Hematopoietic multipotent progenitor cell treated with erythropoietin and hydrocortisone succinate and interleukin-3 and kit ligand, for 17 days (in vitro differentiated cells): ENCODE measurements around the gene C2CD2.

Experiments
- DNase-seq: peaks from one replicate; pipeline ENCODE4 v3.0.0-alpha.2; 2015; ENCODE audit warnings: low spot score

Gene C2CD2

DNA sequence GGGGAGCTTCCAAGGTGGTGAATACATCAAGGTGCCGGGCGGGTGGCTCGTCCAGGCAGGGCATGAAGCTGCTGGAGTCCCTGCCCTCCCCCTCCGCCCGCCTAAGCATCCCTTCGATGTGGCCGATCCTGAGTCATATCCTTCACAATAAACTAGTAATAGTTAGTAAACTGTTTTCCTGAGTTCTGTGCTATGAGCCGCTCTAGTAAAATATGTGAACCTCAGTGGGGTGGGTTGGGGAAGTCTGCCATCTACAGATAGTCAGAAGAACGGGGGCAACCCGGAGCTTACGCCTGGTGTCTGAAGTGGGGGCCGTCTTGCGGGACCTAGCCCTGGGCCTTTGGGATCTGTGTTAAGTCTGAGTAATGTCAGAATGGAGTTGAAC is 21.6 kb downstream of the C2CD2 start:
- no peak for DNase-seq

DNA sequence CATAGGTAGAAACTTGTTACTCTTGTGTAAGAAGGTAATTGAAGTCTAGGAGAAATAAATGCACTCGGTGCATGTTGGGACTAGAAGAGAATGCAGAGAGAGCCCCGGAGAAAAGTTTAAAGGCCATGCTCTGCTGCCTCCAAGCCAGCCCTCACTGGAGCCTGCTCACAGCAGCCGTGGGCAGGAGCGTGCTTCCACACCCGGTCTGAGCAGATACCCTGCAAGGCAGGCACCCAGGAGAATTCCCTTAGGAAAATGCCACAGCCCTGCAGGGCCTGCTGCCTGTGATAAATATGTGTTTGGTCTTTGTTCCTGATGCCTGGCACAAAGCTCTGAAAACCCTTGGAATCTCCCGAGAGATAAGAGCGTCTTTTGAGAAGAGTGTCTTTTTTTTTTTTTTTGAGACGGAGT is 22.8 kb downstream of the C2CD2 start:
- DNase-seq: no peak

DNA sequence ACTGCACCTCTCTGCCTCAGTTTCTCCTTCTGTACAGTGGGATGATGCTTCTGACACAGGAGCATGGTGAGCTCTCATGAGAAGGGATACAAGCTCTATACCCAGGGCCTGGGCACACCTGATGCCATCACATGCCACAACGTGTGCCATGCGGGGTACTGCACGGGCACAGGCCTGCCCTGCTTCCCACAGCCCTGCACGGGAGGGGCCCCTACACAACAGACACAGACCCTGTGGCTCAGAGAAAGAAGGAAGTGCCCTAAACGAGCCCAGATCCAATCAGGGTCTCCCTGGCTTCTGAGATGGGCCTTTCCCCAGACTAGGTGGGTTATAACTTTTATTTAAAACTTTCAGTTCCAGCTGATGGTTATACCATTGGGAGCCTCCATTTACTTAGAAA is 24.6 kb downstream of the C2CD2 start:
- no peak for DNase-seq

DNA sequence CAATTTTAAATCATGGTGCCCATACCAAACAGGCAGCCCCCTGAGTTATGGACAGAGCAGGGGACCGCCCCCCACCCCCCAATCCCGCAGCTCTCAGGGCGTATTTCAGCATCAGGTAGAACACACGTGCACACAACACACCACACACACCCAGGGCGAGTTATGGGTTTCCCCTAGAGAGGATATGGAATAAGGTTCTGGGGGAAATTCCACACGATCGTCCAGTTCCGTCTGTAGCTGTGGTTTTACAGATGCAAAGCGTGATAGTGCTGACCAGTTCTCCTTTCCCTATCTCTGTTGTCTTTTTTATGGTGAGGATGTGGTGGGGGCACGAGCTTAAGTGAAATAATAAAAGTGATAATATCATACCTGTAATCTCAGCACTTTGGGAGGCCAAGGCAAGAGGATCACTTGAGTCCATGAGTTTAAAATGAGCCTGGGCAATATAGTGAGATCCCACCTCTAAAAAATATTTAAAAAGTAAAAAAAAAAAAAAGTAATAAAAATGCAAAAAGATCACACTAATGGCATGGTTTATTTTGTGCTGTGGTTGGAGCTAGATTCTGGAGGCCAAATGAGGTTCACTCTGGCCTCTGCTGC is 25.1 kb downstream of the C2CD2 start:
- no peak for DNase-seq

DNA sequence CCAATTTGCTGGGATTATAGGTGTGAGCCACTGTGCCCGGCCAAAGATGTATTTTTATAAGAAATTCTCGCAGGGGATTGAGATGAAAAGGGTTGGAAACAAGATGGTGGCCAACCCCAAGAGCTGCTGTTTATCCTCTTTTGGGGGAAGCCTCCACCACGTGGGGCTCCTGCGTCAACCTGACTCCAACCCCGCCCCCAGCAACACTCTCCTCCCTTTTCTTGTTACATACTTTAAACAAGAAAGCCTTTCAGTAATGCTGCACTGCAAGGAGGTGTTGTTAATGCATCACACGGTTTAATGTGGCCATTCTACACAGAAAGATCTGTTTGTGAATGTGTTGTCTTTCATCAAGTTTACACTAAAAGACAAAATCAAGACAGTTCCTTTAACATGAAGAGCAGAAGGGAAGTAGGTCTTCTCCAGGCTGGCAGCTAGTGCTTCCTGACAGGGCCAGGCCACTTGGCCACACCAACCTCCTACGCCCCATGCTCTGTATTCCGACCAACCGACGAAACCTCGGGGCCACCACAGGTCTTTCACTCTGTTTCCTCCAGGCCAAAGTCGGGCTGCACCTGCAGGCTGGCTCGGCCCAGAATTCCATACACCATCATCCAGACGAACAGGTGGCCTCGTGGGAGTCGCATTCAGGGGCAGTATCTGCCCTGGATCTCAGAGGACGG is 25.9 kb downstream of the C2CD2 start:
- DNase-seq: peak; percentile 20

DNA sequence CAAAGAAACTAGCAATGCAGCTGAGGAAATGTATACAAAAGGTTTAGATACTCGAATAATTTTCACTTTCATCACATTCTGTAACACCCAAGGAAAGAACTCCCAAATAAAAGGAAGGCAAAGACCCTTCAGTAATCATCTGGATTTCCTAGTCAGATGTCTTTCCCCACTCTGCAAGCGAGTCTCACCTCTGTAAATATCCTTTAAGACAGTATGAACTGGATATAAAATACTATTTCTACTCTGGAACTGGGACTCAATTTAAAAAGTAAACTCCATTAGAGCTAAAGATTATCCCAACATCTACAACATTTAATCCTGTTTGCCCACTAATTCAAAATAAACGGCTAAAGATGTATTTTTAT is 27.0 kb downstream of the C2CD2 start:
- no peak for DNase-seq

DNA sequence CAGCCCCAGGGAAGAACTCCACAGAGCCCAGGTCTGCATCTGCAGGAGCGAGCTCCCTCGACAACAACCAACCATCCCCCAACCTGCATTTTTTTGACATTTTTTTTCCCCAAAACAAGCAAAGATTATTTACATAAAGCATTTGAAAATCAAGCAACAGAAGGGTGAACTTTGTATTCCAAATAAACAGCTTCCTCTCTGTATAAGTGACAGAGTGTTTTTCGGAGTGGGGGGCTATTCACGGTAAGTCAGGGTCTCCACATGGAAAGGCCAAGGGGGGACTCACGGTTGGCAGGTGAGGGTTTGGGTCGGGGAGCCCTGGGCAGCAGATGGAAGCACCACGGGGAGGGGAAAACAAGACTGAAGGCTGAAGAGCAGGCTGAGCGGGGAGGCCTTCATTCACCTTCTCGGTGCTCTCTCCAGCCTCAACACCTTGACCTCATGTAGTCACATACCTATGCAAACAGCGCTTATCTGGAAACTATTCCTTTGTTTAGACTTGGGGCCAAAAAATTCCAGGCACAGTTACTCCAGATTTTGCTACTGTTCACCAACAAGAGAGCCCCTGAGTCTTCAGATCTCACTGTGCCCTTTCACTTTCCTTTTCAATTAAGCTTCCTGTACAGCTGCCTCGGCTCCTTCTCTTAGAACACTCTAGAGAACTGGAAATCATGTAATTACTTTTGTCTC is 27.6 kb downstream of the C2CD2 start:
- DNase-seq: peak; percentile 67

DNA sequence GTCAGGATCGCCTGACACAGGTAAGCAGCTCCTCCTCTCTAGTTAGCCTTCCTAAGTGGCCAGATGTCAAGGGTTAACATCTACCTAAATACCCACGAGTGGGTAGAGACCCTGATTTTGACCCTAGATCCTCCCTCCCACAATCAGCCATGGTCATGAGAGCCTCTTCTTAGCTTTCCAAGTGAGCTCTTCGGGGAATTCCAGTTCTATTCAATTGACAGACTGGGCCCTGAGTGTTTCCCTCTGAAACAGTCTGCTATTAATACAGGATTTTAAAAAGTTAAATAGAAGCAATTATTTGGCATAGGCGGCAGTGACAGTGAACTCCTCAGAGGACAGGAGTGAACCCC is 28.1 kb downstream of the C2CD2 start:
- no peak for DNase-seq

DNA sequence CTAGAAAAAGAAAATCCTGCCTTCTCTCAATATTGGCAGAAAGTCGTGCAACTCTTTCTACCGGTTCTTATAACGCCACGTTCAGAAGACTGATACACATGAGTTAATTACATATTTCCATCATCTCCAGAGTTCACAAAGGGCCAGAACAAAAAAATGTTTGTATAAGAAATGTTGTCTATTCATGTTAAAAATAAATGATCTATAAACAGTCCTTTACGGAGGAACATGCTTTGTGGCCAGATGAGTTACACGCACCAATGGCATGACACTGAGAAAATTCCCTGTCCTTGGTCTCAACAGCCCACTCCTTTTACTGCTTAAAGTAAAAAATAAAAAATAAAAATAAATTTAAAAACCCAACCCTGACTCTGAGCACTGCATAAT is 29.5 kb downstream of the C2CD2 start:
- no peak for DNase-seq

DNA sequence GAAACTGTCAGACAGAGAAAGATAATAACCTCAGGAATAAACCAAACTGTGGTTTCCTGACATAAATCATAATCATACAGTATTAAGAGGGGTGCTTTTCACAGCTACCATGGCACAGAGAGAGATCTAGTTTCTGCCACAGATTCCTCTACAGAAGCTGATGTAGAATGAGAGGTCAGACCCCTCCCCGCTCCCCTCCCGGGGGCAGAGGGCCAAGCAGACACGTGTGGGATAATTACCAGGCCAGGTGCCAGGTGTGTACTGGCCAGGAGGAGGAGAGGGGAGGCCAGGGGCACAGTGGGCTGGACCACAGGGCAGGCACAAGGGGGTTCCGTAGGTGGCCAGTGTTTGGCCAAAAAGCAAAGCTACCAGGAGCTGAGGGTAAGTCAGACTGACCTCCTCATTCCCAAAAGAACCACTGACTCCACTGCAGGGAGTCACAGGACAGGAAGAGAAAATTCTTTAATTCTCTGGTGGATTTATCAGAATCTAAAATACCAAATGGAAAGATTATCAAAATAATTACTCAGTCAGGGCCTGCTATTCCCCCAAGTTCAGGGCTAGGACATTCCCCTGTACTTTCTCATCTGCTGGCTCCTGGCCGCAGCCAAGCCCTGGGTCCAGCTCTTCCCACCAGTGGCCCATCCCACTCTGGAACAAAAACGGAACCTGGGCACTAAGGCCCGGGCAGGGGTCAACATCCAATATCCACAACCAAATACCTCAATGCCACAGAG is 30.0 kb downstream of the C2CD2 start:
- DNase-seq: no peak

DNA sequence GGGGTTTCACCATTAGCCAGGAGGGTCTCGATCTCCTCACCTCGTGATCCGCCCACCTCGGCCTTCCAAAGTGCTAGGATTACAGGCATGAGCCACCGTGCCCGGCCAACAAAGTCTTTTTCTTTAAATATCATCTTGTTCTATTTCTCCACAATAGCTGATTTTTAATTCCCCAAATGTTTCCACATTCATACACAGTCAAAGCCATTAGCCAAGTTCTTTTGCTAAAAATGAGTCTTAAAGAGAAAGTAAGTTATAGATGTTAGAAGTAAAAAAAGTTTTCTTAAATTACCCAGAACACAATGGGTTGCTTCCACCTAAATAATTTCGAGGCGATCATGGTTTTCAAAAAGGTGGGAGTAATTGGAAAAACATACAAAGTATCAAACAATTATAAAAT is 30.6 kb downstream of the C2CD2 start:
- no peak for DNase-seq

DNA sequence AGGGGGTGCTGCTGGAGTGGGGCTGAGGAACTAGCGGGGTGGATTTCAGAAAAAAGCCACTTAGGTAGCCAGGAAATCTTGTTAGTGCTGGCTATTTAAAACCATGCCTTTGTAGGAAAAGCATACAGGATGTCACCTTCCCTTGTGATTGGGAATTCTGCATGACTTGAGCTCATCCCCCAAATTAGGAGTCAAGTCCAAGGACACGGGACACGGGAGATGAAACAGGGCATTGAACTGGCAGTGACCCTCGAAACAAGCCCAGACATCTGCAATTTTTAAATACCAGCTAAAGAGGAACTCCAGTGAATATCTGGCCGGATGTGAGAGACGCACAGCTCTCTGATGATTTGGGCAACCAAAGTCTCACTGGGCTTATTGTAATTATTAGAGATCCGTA is 32.8 kb downstream of the C2CD2 start:
- no peak for DNase-seq

DNA sequence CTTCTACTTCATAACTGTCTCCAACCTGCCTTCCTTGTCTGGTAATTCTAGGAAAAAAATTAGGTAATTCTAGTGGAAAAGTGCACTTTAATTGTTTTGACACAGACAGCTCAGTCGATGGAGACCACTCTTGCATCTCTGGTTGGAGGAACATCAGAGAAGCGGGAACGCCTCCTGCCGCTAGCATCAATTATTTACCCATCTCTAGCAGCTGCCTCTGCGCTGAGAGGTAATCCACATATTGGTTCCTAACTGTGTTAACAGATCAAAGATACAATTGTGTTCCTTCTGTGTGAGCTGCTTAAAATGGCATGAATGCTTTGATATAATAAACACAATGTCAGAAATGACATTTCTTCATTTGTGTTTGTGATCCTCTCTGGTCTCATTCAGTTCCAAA is 33.3 kb downstream of the C2CD2 start:
- DNase-seq: no peak

DNA sequence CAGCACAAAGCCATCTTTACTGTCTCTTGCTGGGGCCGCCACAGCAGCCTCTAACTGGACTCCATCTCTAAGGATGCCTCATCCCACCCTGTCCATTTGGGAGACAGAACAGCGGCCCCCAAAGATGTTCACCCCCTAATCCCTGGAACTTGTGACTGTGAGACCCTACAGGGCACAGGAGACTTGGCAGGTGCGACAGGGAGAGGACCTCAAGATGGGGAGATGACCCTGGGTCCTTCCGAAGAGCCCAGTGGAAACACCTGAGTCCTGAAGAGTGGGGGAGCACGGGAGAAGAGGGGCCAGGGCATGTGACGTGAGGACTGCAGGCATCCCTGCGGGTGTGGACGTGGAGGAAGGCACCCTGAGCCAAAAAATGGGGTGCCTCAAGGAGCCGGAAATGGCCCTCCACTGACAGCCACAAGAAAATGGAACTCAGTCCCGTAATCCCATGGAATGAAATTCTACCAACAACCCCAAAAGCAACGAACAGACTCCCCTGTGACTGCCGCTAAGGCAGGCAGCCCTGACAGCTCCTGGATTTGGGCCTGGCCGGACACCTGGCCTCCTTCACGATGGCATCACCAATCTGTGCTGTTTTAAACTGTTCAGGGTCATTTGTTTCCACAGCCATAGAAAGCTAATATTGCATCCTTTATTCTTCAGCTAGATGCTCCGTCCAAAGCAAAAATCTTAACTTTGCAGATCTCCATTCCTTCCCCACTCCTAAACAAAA is 34.0 kb downstream of the C2CD2 start:
- DNase-seq: no peak

DNA sequence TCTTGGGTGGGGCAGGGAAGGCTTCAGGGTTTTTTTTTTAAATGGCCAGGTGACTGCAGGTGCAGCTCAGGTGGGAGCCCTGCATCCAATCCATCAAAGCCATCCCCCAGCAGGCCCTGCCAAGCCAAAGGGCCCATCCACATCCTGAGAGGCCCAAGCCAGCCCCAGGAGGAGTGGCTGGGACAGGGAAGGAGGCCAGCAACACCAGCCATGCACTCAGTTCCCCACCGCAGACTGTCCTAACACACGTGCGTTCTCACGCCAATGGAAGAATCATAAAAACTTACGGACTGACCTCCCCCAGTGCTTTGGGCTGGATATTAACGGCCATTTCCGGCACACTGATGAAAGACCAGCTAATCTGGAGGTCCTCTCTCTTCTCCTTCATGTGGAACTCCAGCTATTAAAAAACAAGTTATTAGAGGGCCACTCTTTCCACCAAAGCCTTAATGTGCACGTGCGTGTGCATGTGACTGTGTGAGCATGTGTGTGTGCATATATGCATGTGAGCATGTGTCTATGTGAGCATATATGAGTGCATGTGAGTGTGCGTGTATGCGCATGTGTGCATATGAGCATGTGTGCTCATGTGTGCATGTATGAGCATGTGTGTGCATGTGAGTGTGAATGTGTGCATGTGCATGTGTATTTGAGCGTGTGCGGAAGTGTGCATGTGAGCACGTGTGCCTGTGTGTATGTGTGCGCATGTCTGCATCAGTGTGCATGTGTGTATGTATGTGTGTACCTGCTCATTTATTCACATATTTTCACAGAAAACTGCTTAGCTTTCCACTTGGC is 35.1 kb downstream of the C2CD2 start:
- DNase-seq: no peak

DNA sequence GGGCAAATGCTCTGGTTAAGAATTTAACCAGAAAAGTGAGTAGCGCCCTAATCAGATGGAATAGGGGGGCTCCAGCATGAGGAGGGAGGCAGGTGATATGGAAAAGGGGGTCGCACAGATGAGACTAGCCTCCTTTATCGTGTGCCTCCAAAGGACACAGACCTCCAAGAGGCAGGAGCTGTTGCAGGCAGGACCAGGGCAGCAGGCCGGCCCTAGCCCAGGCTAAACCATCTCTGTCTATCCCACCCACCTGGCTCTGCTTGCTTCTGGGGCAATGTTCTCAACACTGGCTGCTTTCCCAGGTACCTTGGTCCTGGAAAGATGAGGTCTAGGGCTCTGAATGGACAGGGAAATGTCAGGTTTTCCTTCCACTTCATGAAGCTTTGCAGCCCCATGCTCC is 36.3 kb downstream of the C2CD2 start:
- no peak for DNase-seq

DNA sequence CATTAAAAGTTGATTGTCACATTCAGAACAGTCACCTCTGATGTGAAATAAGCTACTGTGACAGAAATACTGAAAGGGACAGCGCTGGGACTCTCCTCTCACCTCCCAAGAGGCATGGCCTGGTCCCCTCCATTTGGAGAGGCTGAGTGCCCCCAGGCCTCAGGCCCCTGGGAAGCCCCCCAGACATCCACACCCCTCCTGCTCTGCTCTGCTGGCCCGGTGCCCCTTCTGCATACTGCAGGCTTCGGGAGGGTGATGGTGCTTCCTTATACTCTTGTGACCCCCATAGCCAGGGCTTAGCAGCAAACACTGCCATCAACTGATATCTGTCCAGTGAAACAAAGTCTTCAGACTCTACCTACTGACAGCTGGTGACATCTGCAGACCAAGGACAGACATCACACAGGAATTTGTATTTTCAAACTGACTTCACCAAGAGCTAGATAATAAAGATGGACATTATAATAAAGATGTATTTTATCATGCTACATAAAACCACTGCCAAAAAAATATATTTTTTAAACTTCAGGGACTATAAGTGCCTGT is 36.9 kb downstream of the C2CD2 start:
- DNase-seq: no peak

DNA sequence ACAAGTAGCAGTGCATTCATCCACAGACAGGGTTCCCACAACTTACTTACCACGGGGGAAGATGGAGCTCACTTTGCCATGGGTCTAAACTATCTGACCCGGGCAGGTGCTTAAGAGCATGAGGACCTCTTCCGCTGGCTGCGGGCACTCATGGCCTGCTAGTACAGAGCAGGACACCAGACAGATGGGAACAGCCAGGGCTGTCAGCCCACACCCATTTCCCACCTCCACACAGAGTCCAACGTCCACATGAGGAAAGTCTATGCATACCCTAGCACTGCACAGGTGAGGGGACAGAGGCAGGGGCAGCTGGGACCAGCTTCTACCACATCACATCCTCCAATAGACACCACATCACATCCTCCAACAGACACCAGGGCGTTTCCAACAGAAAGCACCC is 38.9 kb downstream of the C2CD2 start:
- DNase-seq: no peak

DNA sequence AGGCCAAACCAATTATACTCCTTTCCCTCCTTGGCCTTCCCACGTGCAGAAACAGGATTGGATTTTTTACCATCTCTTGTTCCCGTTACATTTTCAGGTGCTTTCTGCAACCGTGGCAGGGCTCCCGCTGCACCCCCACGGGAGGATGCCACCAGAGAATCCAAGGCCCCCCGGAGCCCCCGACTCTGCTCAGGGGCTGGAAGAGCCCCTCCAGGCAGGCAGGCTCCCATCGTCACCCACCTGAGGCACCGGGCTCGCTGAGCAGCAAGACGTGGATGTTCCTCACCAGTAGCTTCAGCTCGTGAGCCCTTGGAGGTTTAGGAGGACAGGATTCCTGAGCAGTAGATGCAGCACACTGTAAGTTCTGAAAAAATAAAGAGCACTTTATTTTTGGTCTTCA is 39.5 kb downstream of the C2CD2 start:
- DNase-seq: no peak

DNA sequence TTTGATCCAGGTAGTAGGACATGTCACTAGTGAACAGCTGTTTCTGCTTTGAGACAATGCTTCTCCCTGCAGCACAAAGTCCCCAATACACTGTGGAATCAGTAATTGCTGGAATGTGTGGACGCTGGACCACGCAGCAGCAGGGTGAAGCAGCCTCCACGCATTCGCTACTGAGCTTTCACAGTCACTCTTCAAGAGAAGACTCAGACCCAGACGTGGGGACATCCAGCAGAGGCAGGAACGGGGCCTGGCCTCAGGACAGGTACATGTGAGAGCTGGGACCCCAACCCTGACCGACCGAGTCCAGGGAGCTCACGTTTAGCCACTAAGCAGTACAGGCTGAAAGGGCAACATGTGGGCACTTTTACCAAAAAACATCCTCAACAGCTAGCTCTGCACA is 40.6 kb downstream of the C2CD2 start:
- DNase-seq: no peak

DNA sequence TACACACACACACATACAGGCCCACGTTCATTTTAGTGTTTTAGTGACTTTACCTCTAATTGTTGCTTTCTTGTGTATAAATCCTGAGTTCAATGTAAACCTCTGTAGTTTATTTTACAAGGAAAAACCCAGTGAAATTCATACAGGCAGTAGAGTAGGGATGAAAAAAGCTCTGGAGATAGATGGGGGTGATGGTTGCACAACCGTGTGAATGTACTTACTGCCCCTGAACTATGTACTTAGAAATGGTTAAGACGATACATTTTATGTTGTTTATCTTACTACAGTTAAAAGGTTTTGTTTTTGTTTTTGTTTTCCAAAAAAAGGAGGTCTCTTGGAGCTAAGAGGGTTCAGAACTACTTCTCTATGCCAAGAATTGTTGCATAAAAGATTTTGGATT is 45.0 kb downstream of the C2CD2 start:
- DNase-seq: no peak
